Fibroblast of lung (primary cell): ENCODE measurements around the gene ACSL3. TPM values are rescaled to one million over a fixed set of nuclear protein-coding genes. Genes with fewer than 3 reads are reported as not detected.
A peak's percentile ranks its signal among the peaks of the same experiment; 100 is the strongest.

Experiments
- DNase-seq, 2 donors: peaks; one replicate each; pipeline versions ENCODE4 v3.0.0 to v3.0.0-alpha.2; 2010; ENCODE audit warnings: low read depth in 2 of 2
- H2AFZ ChIP-seq: 2 replicates; pipeline ENCODE4 v1.5.1; 2012; ENCODE audit warnings: low read length, control low read depth, inconsistent platforms
- H3K27ac ChIP-seq: 2 replicates; pipeline ENCODE4 v1.5.1; 2011; ENCODE audit warnings: low read length, control low read depth; ENCODE audit not compliant: insufficient read depth
- H3K27me3 ChIP-seq: 2 replicates; pipeline ENCODE4 v1.5.1; 2011; ENCODE audit warnings: mild to moderate bottlenecking, low read length; ENCODE audit not compliant: control insufficient read depth, insufficient read depth
- H3K36me3 ChIP-seq: 2 replicates; pipeline ENCODE4 v1.5.1; 2011; ENCODE audit warnings: low read length; ENCODE audit not compliant: control insufficient read depth, insufficient read depth
- H3K4me1 ChIP-seq: 2 replicates; pipeline ENCODE4 v1.5.1; 2011; ENCODE audit warnings: low read length; ENCODE audit not compliant: control insufficient read depth, insufficient read depth; ENCODE audit errors: extremely low read depth
- H3K4me2 ChIP-seq: 2 replicates; pipeline ENCODE4 v1.5.1; 2011; ENCODE audit warnings: low read length, control low read depth; ENCODE audit not compliant: insufficient read depth; ENCODE audit errors: extremely low read depth
- H3K4me3 ChIP-seq, 4 experiments: fragments of 200-600 bp in 1 of 4; sonication (generic) in 1 of 4; replicated peaks in 1 of 4; 2 replicates each; pipeline ENCODE4 v1.5.1; 2011 to 2016; ENCODE audit warnings: low read length in 4 of 4, low read depth in 3 of 4, mild to moderate bottlenecking in 3 of 4, control low read depth in 2 of 4, inconsistent platforms in 1 of 4, mixed read lengths in 1 of 4; ENCODE audit not compliant: insufficient read depth in 1 of 4; ENCODE audit errors: control extremely low read depth in 1 of 4
- H3K79me2 ChIP-seq: 2 replicates; pipeline ENCODE4 v1.5.1; 2012; ENCODE audit warnings: mild to moderate bottlenecking, low read length, inconsistent platforms; ENCODE audit not compliant: control insufficient read depth, insufficient read depth
- H3K9ac ChIP-seq: 2 replicates; pipeline ENCODE4 v1.5.1; 2011; ENCODE audit warnings: mild to moderate bottlenecking, low read length, control low read depth; ENCODE audit not compliant: insufficient read depth
- H3K9me3 ChIP-seq: 2 replicates; pipeline ENCODE4 v1.5.1; 2012; ENCODE audit warnings: low read depth, low read length; ENCODE audit not compliant: control insufficient read depth, insufficient read depth
- H4K20me1 ChIP-seq: 2 replicates; pipeline ENCODE4 v1.5.1; 2011; ENCODE audit warnings: low read length; ENCODE audit not compliant: control insufficient read depth, insufficient read depth; ENCODE audit errors: extremely low read depth
- EZH2 ChIP-seq: IDR thresholded peaks from 2 replicates; pipeline ENCODE4 v1.5.1; 2012; ENCODE audit warnings: low read length, control low read depth, mild to moderate bottlenecking; ENCODE audit errors: missing control alignments
- polyA plus RNA-seq, 2 donors: library from polyadenylated mRNA; depleted of rRNA in 1 of 2; stranded (reverse) in 1 of 2; unstranded in 1 of 2; fragments of >200 nt; gene quantifications; 2 replicates each; pipeline ENCODE4 v1.2.1, GENCODE V29; 2011 to 2012; ENCODE audit warnings: missing spikeins in 1 of 2
- total RNA-seq: library from RNA; depleted of rRNA; stranded (reverse); fragments of >200 nt; gene quantifications from 2 replicates; pipeline ENCODE4 v1.2.1, GENCODE V29; 2014
- TF ChIP-seq, protein P1 (sequence below), 2 donors: IDR thresholded peaks in 1 of 2; conservative IDR thresholded peaks in 1 of 2; 1 replicate in 1 of 2; 2 replicates in 1 of 2; pipeline ENCODE4 v1.5.1; 2011 to 2012; ENCODE audit warnings: low read length in 2 of 2, control low read depth in 1 of 2, inconsistent platforms in 1 of 2, low read depth in 1 of 2, mild to moderate bottlenecking in 1 of 2

ACSL3 gene
- total and polyA plus RNA-seq, 2 donors (not counting 1 experiment from before 2014, with no cell fraction given) = 147 to 377 TPM

DNA sequence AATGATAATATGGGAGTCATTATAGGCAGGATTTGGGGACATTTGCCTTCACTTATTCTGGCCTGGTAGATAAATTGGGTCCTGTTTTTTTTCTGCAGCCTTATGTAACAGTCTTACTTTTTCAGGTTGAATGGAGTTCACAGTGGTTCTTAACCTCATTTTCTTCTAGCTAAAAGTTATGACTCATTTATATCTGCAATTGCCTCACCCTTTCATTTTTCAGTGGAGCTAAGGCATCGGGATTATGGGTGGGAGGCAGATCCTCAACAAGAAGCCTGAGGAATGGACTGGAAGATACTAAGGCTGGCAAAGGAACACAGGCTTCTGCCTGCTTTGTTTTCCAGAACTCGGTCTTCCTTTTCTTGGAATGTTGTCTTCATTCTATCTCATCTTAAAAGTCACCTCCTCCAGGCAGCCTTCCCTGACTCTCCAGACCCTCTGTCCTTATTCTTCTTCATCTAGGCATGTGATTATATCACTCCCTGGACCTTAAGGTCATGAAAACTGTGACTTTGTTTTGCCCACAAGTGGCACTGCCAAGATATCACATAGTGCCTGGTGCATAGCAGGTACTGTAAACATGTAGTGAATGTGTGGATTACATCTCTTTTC, 41.0 kb upstream of the ACSL3 start:
- H3K9me3 ChIP-seq = no peaks in the 10 kb centered on the region
- no peak overlapping the region for H3K9ac ChIP-seq
- no peak overlapping the region for H3K27ac ChIP-seq
- no peak overlapping the region for H3K4me2 ChIP-seq
- H2AFZ ChIP-seq = no peak overlapping the region
- no peaks in the 10 kb centered on the region for H3K4me1 ChIP-seq
- no peaks in the 10 kb centered on the region for H3K79me2 ChIP-seq
- peak; percentile 48 to 78 for DNase-seq
- H3K27me3 ChIP-seq = no peaks in the 10 kb centered on the region
- H3K36me3 ChIP-seq = no peaks in the 10 kb centered on the region
- TF ChIP-seq, protein P1, sequence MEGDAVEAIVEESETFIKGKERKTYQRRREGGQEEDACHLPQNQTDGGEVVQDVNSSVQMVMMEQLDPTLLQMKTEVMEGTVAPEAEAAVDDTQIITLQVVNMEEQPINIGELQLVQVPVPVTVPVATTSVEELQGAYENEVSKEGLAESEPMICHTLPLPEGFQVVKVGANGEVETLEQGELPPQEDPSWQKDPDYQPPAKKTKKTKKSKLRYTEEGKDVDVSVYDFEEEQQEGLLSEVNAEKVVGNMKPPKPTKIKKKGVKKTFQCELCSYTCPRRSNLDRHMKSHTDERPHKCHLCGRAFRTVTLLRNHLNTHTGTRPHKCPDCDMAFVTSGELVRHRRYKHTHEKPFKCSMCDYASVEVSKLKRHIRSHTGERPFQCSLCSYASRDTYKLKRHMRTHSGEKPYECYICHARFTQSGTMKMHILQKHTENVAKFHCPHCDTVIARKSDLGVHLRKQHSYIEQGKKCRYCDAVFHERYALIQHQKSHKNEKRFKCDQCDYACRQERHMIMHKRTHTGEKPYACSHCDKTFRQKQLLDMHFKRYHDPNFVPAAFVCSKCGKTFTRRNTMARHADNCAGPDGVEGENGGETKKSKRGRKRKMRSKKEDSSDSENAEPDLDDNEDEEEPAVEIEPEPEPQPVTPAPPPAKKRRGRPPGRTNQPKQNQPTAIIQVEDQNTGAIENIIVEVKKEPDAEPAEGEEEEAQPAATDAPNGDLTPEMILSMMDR (conservative IDR thresholded peaks at IDR 0.05 in 1 of 2, IDR thresholded peaks at IDR 0.05 in 1 of 2; ENCODE audit: low read depth in 1 of 2, low read length in 2 of 2) = no peak
- no peak for TF ChIP-seq EZH2
- H4K20me1 ChIP-seq = no peaks in the 10 kb centered on the region
- no peak overlapping the region for H3K4me3 ChIP-seq

DNA sequence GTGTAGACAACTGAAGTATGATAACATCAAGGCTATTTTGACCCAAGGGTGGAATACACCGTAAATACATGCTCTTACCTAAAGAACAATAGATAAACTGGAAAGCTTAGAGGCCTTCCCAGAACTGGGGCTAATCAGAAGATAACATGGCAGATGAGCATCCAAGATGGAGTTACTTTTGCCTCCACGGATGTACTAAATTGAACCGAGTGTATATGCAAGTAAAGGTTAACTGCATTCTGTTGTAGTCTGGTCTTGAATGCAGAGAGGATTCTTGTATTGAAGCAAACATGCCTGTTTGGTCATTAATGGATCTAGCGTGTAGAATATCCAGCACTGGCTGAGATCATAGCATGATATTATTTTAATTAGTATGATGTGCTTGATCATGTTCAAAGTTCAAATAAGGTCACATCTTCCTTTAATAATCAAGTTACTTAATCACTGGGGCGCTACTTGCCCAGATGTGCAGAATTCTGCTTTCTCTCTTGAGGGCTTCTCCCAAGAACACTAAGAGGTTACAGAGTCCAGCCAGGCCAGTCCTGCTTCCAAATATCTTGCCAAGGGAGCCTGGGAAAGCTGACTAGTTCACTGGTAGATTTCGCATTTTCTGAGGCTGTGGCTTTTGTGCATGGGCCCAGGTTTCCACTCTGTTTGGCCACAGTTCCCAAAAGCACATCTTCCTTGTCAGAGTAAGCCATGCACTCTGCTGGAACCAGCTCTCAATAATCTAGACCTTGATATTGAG, 37.5 kb upstream of the ACSL3 start:
- Histone ChIP-seq H3K36me3 (no peaks in the 10 kb centered on the region), H3K79me2 (no peaks in the 10 kb centered on the region)

DNA sequence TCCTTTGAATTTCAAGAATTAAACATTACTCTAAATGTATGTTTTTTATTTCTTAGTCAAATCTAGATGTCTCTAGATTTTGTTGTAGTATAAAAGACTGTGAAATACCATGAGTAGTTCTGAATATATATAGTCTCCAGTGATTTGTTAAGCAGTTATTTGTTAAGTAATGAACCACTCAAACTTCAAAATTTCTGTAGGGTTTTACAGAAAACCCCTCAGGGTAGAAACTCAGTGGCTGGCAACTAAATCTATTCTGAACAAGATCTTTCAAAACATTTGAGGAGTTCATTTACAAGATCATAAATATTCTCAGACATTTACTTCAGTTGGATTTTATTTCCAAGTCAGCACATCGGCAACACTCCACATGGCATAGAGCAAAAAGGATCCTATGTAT, 35.8 kb upstream of the ACSL3 start:
- H3K4me2 ChIP-seq = no peak overlapping the region
- H3K9ac ChIP-seq = no peak overlapping the region
- H3K27me3 ChIP-seq = no peaks in the 10 kb centered on the region
- no peak for DNase-seq
- no peaks in the 10 kb centered on the region for H3K9me3 ChIP-seq
- no peaks in the 10 kb centered on the region for H3K79me2 ChIP-seq
- H3K4me3 ChIP-seq = no peak overlapping the region
- H3K27ac ChIP-seq = no peak overlapping the region
- no peaks in the 10 kb centered on the region for H4K20me1 ChIP-seq
- TF ChIP-seq EZH2 = no peak
- TF ChIP-seq, protein P1 (conservative IDR thresholded peaks at IDR 0.05 in 1 of 2, IDR thresholded peaks at IDR 0.05 in 1 of 2; ENCODE audit: low read depth in 1 of 2, low read length in 2 of 2) = no peak
- H2AFZ ChIP-seq = no peak overlapping the region
- H3K4me1 ChIP-seq = no peaks in the 10 kb centered on the region
- H3K36me3 ChIP-seq = no peaks in the 10 kb centered on the region

More for the DNA sequence above, 37.5 kb upstream of the ACSL3 start:
- Histone ChIP-seq H4K20me1 (no peaks in the 10 kb centered on the region), H3K27me3 (no peaks in the 10 kb centered on the region), H3K4me1 (no peaks in the 10 kb centered on the region), H3K4me3 (no peak overlapping the region), H3K27ac (no peak overlapping the region), H3K9ac (no peak overlapping the region), H2AFZ (no peak overlapping the region), H3K9me3 (no peaks in the 10 kb centered on the region), H3K4me2 (no peak overlapping the region)
- DNase-seq = no peak
- no peak for TF ChIP-seq EZH2
- TF ChIP-seq, protein P1 (conservative IDR thresholded peaks at IDR 0.05 in 1 of 2, IDR thresholded peaks at IDR 0.05 in 1 of 2; ENCODE audit: low read depth in 1 of 2, low read length in 2 of 2) = no peak
